ENCODE results near the gene SHC4. TPM values are rescaled to one million over a fixed set of nuclear protein-coding genes. Genes with fewer than 3 reads are reported as not detected.
A peak's percentile ranks its signal among the peaks of the same experiment; 100 is the strongest.

SHC4 gene
- total and polyA plus RNA-seq, 2 of the 13 experiments (the other 11 are each of a cell fraction or from before 2014, with no cell fraction given), result 0.04 TPM; not detected in 1

DNA sequence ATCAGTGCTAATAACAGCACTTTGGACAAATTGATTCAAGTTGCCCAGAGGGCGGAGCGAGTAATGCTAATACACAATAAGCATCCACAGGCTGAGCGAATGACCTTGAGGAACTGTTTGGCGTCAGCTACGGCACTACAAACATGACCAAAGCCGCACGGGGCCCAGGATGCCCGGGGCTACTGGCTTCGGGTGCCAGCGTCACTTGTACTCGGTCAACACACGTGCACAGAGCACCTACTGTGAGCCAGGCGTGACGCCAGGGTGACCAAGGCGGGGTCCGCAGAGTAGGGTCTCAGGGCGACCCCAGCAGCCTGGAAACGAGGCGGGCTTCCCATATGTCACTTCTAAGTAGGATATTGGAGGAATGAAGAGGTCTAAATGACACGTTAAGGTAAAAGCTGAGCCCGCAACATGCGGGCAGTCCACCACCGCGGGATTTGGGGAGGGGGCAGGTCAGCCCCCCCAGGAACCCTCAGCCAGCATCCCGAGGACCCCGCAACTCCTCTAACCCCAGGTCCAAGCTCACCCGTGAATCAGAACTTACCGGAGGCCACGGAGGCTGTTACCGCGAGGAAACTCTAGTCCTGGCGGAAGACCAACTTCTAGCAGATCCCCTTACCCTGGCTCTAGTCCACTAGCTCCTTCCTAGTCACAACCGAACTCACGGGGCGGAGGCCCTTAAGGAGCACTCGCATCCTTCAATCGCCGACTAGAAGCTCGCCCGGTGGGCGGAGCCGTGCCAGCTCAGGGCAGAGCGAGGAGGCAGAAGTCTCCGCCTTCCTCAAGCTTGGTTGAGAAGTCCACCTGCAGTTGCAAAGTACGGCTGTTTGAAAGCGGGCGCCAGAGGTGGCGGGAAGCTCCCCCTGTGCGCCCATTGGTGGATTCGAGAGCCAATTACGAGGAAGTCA, 153.1 kb downstream of the SHC4 start, which contains the start of gene CEP152 (continued):
- TF ChIP-seq KAT7 (CRISPR knock-in tag; IDR thresholded peaks at IDR 0.05; ENCODE audit: borderline replicate concordance) (peak; percentile 57; the same call in 1 of the 2 replicates), AHR (CRISPR knock-in tag; IDR thresholded peaks at IDR 0.05) (no peak), MLLT10 (CRISPR knock-in tag; IDR thresholded peaks at IDR 0.05) (no peak), ZNF670 (CRISPR knock-in tag; IDR thresholded peaks at IDR 0.05; ENCODE audit: borderline replicate concordance) (no peak), U2AF2 (IDR thresholded peaks at IDR 0.05; ENCODE audit: low read depth, low read length) (no peak), CHD2 (IDR thresholded peaks at IDR 0.05; ENCODE audit: low read depth, low read length) (peak; percentile 44; the same call in 1 of the 2 replicates), ZNF432 (CRISPR knock-in tag; IDR thresholded peaks at IDR 0.05; ENCODE audit: borderline replicate concordance) (no peak), MYNN (CRISPR knock-in tag; IDR thresholded peaks at IDR 0.05; ENCODE audit: low read depth) (no peak)

DNA sequence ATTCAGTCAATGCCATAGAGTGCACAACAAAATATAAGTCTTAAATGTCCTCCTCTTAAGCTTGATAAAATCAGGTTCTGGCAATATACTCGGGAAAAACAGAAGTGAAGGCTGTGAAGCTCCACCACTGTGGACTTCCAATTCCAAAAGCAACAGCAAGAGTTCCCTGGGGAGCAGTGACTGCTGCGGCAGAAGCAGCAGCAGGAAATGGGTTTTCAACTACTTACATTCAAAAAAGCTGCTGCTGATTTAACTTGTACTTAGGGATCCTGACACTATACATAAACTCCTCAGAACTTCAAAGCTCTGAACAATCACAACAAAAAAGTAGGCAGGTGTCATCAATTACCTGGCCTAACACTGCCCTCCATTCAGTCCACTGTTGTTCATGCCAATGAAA, 157.6 kb downstream of the SHC4 start:
- Histone ChIP-seq H3K27ac (ENCODE audit: extremely low read length, insufficient read depth, low read length) (no peak overlapping the region), H3K79me2 (ENCODE audit: insufficient read depth, low read length) (peaks cover 29% of the 10 kb centered on the region), H3K9me3 (ENCODE audit: low read length) (no peaks in the 10 kb centered on the region), H3K9ac (ENCODE audit: insufficient read depth, low read depth, low read length) (no peak overlapping the region), H3K27me3 (ENCODE audit: control insufficient read depth in 1 of 2, insufficient read depth in 2 of 2, low read length in 2 of 2) (no peaks in the 10 kb centered on the region; a peak in 1 of 5 replicates), H3K36me3 (replicated peaks in 1 of 2; ENCODE audit: control insufficient read depth in 1 of 2, insufficient read depth in 2 of 2, low read length in 2 of 2) (peaks cover 1 to 11% of the 10 kb centered on the region in 2 experiments; a peak in 1 of 5 replicates), H3K4me2 (ENCODE audit: low read depth, low read length) (no peak overlapping the region), H4K20me1 (ENCODE audit: insufficient read depth, low read length) (no peaks in the 10 kb centered on the region), H3K4me3 (replicated peaks in 1 of 3; ENCODE audit: insufficient read depth in 1 of 3, low read depth in 2 of 3, low read length in 3 of 3) (no peak overlapping the region), H3K4me1 (ENCODE audit: insufficient read depth, low read length) (peaks cover 20% of the 10 kb centered on the region), H2AFZ (ENCODE audit: low read length) (no peak overlapping the region)
- DNase-seq (ENCODE audit: low spot score) (no peak), FAIRE-seq (no peak), ATAC-seq (no peak)
- BruUV-seq (replicated peaks), result no TSS peak
- in situ Hi-C loops (cut with HindIII; ENCODE audit: extremely low pct_ligation_motif_present, low pct_unique_long_range_greater_than_20kb) (no loop called here), intact Hi-C loops (cut with micrococcal nuclease; ENCODE audit: unreplicated experiment) (loop anchor here (10.0 kb wide), 1 partner anchor 161 kb away; the partner anchor contains the start of gene FBN1)
- 92% methylated on average over 2 of the region's 2 CpGs for WGBS (ENCODE audit: low lambda C conversion rate)
- ChIA-PET CTCF (ENCODE audit: low intra/inter-chr PET ratio, low total read pairs) (no interaction called here), POLR2A (no interaction called here)
- no peak for TF ChIP-seq ISL2 (CRISPR knock-in tag; IDR thresholded peaks at IDR 0.05)
